ENCODE data around the gene ARAP1.

DNA sequence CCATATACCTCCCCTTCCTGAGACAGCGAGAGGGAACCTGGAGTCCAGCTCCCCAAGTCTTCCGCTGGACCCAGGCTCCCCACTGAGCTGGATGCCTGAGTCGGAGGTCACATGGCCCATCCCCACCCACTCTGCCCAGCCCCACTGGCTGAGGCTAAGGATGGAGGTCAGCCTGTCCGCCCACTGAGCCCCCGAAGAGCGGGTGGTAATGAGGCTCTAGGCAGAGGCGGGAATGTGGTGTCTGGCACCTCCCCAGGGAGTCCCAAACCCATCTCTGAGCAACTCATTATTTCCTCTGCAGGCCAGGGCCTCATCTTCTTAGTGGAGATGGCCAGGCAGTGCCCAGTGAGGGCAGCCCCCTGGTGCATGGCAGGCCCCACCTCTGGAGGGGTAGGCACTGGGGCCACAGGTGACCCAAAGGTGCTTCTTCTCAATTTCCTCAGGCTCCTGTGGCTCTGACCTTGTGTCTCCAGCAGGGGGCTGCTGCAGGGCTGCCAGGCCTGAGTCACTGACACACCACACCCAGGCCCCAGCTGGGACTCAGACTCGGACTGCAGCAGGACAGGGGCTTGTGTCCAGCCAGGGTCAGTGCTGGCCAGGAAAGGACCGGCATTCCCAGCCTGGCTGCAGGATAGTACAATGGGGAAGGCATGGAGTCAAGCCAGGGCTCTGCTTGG is 67.8 kb downstream of the ARAP1 start:
- peak; percentile 83 for TF ChIP-seq CTCF (conservative IDR thresholded peaks at IDR 0.05)
- no peak for TF ChIP-seq EZH2 (IDR thresholded peaks at IDR 0.05; ENCODE audit: low read depth)
